ENCODE measurements around the gene ZBTB4. TPM values are rescaled to one million over a fixed set of nuclear protein-coding genes. Genes with fewer than 3 reads are reported as not detected.

ZBTB4 gene
- total and polyA plus RNA-seq, 2 experiments from 2014 or later = 3.6 to 11.2 TPM

- Histone ChIP-seq H4K20me1 (replicated peaks; ENCODE audit: insufficient read depth) (peaks cover 3% of the 10 kb centered on the region; the same call in 1 of the 2 replicates), H3K79me2 (replicated peaks; ENCODE audit: insufficient read depth) (no peaks in the 10 kb centered on the region), H3K27me3 (ENCODE audit: insufficient read depth) (peaks cover 48% of the 10 kb centered on the region), H3K4me1 (ENCODE audit: insufficient read depth) (peaks cover 37% of the 10 kb centered on the region), H3K9me2 (ENCODE audit: insufficient read depth) (no peaks in the 10 kb centered on the region), H3K36me3 (ENCODE audit: insufficient read depth) (no peaks in the 10 kb centered on the region), H3K4me2 (peak overlapping the region; percentile 76), H3K27ac (ENCODE audit: low read depth) (peak overlapping the region; percentile 65; the same call in 1 of the 2 replicates), H3F3A (replicated peaks; ENCODE audit: low read depth) (peaks cover 49% of the 10 kb centered on the region), H3K4me3 (peak overlapping the region; percentile 98), H2AFZ (peak overlapping the region; percentile 72; the same call in 1 of the 2 replicates)
- Mint-ChIP-seq H3K9me3 (no peaks in the 10 kb centered on the region), H3K36me3 (ENCODE audit: low read depth) (no peaks in the 10 kb centered on the region; the same call in 2 of the 3 replicates), H3K27me3 (ENCODE audit: insufficient read depth, low read depth, poor library complexity) (peaks cover 50% of the 10 kb centered on the region), H3K27ac (no peak overlapping the region), H3K4me3 (peak overlapping the region; percentile 96), H3K4me1 (peaks cover 38% of the 10 kb centered on the region)
- peak; percentile 44 for DNase-seq (ENCODE audit: low spot score)
- no peak for ATAC-seq
- 0 out of 4 replicates have a peak, but pooled peaks of 1 of the 2 experiments have one; percentile 2 for TF ChIP-seq CTCF (conservative IDR thresholded peaks at IDR 0.05; ENCODE audit: low read depth in 2 of 2)
- no peak for TF ChIP-seq ZNF331 (CRISPR knock-in tag; IDR thresholded peaks at IDR 0.05; ENCODE audit: low read depth)
Observed at GRCh38 chr17:7441266-7441665, 38.2 kb downstream of the ZBTB4 start.

GRCh38 chr17:7440834-7441195 is 38.6 kb downstream of the ZBTB4 start:
- Mint-ChIP-seq H3K27ac (peak overlapping the region; percentile 98), H3K4me3 (peak overlapping the region; percentile 96), H3K4me1 (peaks cover 36% of the 10 kb centered on the region), H3K36me3 (ENCODE audit: low read depth) (no peaks in the 10 kb centered on the region; the same call in 2 of the 3 replicates), H3K27me3 (ENCODE audit: insufficient read depth, low read depth, poor library complexity) (peaks cover 51% of the 10 kb centered on the region), H3K9me3 (no peaks in the 10 kb centered on the region)
- DNase-seq (ENCODE audit: low spot score) (peak; percentile 71), ATAC-seq (peak; percentile 3)
- H3K4me2 ChIP-seq = peak overlapping the region; percentile 76
- no peak for TF ChIP-seq EZH2 (IDR thresholded peaks at IDR 0.05; ENCODE audit: low read depth, unreplicated experiment)
- peak; percentile 14 for TF ChIP-seq REST (IDR thresholded peaks at IDR 0.05; ENCODE audit: unreplicated experiment)
- H3K27ac ChIP-seq (ENCODE audit: low read depth) = peak overlapping the region; percentile 95
- H3F3A ChIP-seq (replicated peaks; ENCODE audit: low read depth) = peaks cover 52% of the 10 kb centered on the region
- peak overlapping the region; percentile 72 for H2AFZ ChIP-seq
- H3K36me3 ChIP-seq (ENCODE audit: insufficient read depth) = no peaks in the 10 kb centered on the region
- H3K4me1 ChIP-seq (ENCODE audit: insufficient read depth) = peaks cover 33% of the 10 kb centered on the region
- H3K9me2 ChIP-seq (ENCODE audit: insufficient read depth) = no peaks in the 10 kb centered on the region
- peaks cover 3% of the 10 kb centered on the region; the same call in 1 of the 2 replicates for H4K20me1 ChIP-seq (replicated peaks; ENCODE audit: insufficient read depth)
- peak overlapping the region; percentile 98 for H3K4me3 ChIP-seq
- H3K27me3 ChIP-seq (ENCODE audit: insufficient read depth) = peaks cover 48% of the 10 kb centered on the region
- no peaks in the 10 kb centered on the region for H3K79me2 ChIP-seq (replicated peaks; ENCODE audit: insufficient read depth)
